Activated gamma-delta T cell treated with Interleukin-2 at 50 U/mL for 16 hours (primary cell): ENCODE measurements around the gene SNX19.
"Not testable (repeated sequence)": the region's sequence is repeated elsewhere in the genome, so short reads cannot be mapped to it uniquely, and the experiment has no call there.

Experiments
- DNase-seq: peaks from one replicate; pipeline ENCODE4 v3.0.0-alpha.2; 2020

Gene SNX19

GRCh38 chr11:130871616-130872015, 44.7 kb downstream of the SNX19 start:
- no peak for DNase-seq

- DNase-seq: no peak
Observed at GRCh38 chr11:130868721-130869390, 47.4 kb downstream of the SNX19 start.

- no peak for DNase-seq
Observed at GRCh38 chr11:130868086-130868710, 48.1 kb downstream of the SNX19 start.

GRCh38 chr11:130866831-130867230, 49.4 kb downstream of the SNX19 start:
- no peak for DNase-seq

GRCh38 chr11:130865774-130866114, 50.5 kb downstream of the SNX19 start:
- DNase-seq: no peak

- no peak for DNase-seq
Observed at GRCh38 chr11:130865091-130865773, 51.0 kb downstream of the SNX19 start.

- DNase-seq: peak; percentile 86
Observed at GRCh38 chr11:130861902-130862860, 54.1 kb downstream of the SNX19 start.

GRCh38 chr11:130861283-130861682, 55.0 kb downstream of the SNX19 start:
- no peak for DNase-seq

GRCh38 chr11:130859886-130860285, 56.4 kb downstream of the SNX19 start:
- DNase-seq: no peak

- DNase-seq: no peak
Observed at GRCh38 chr11:130858215-130858614, 58.1 kb downstream of the SNX19 start.

GRCh38 chr11:130855707-130856106, 60.6 kb downstream of the SNX19 start:
- DNase-seq: not testable (repeated sequence)

- no peak for DNase-seq
Observed at GRCh38 chr11:130854483-130854882, 61.8 kb downstream of the SNX19 start.

- DNase-seq: no peak
Observed at GRCh38 chr11:130852589-130852988, 63.7 kb downstream of the SNX19 start.

GRCh38 chr11:130850185-130850944, 65.9 kb downstream of the SNX19 start:
- no peak for DNase-seq

GRCh38 chr11:130849215-130849568, 67.1 kb downstream of the SNX19 start:
- DNase-seq: no peak

- no peak for DNase-seq
Observed at GRCh38 chr11:130848361-130849214, 67.7 kb downstream of the SNX19 start.

GRCh38 chr11:130847517-130847916, 68.8 kb downstream of the SNX19 start:
- DNase-seq: no peak

GRCh38 chr11:130846606-130847005, 69.7 kb downstream of the SNX19 start:
- no peak for DNase-seq

- no peak for DNase-seq
Observed at GRCh38 chr11:130842001-130842400, 74.3 kb downstream of the SNX19 start.

- DNase-seq: no peak
Observed at GRCh38 chr11:130840679-130841078, 75.6 kb downstream of the SNX19 start.

- no peak for DNase-seq
Observed at GRCh38 chr11:130839981-130840666, 76.2 kb downstream of the SNX19 start.
